HepG2 (cell line): ENCODE results near the gene RFXANK. TPM values are rescaled to one million over a fixed set of nuclear protein-coding genes. Genes with fewer than 3 reads are reported as not detected.
A peak's percentile ranks its signal among the peaks of the same experiment; 100 is the strongest.

Experiments used
- BORCS8-MEF2B ChIP-seq: sonication (generic); formaldehyde crosslinking; IDR thresholded peaks from 2 replicates; pipeline ENCODE4 v1.8.0; 2022; ENCODE audit warnings: mild to moderate bottlenecking, missing genetic modification reagents
- BRD4 ChIP-seq: sonication (generic); formaldehyde crosslinking; IDR thresholded peaks from 2 replicates; pipeline ENCODE4 v1.4.0; 2020; ENCODE audit warnings: missing genetic modification reagents
- TEAD3 ChIP-seq: optimal IDR thresholded peaks from 2 replicates; pipeline ENCODE3; 2016; ENCODE audit warnings: borderline replicate concordance
- ZBTB42 ChIP-seq: sonication (generic); formaldehyde crosslinking; IDR thresholded peaks from 2 replicates; pipeline ENCODE4 v1.5.0; 2020; ENCODE audit warnings: mild to moderate bottlenecking, missing genetic modification reagents
- ZC3H13 ChIP-seq: sonication (generic); formaldehyde crosslinking; IDR thresholded peaks from 2 replicates; pipeline ENCODE4 v1.8.1; 2023; ENCODE audit warnings: mild to moderate bottlenecking, missing genetic modification reagents, moderate library complexity
- ZC3H4 ChIP-seq: sonication (generic); formaldehyde crosslinking; IDR thresholded peaks from 2 replicates; pipeline ENCODE4 v1.4.0; 2020; ENCODE audit warnings: missing genetic modification reagents, borderline replicate concordance
- ZNF207 ChIP-seq: fragments of 450-650 bp; IDR thresholded peaks from 2 replicates; pipeline ENCODE4 v1.6.1; 2016; ENCODE audit warnings: antibody characterized with exemption, borderline replicate concordance
- ZNF230 ChIP-seq: sonication (generic); formaldehyde crosslinking; IDR thresholded peaks from 2 replicates; pipeline ENCODE4 v1.4.0; 2020; ENCODE audit warnings: mild to moderate bottlenecking, missing genetic modification reagents
- polyA plus RNA-seq, 8 experiments: library from polyadenylated mRNA; depleted of rRNA in 3 of 8; stranded (reverse) in 7 of 8; unstranded in 1 of 8; fragments of >200 nt; fragmentation: Illumina TruSeq in 4 of 8; extraction: Trizol in 4 of 8; gene quantifications; 2 replicates each; pipeline versions ENCODE4 v1.2.1 to v1.2.3, GENCODE V29; 2011 to 2016; ENCODE audit warnings: low read depth in 4 of 8, missing spikeins in 1 of 8, mixed read lengths in 1 of 8; ENCODE audit not compliant: insufficient read depth in 1 of 8
- total RNA-seq, 5 experiments: library from RNA; depleted of rRNA; stranded (reverse); fragments of >200 nt; fragmentation: Illumina TruSeq; extraction: Trizol; gene quantifications; 2 replicates each; pipeline ENCODE4 v1.2.3, GENCODE V29; 2016; ENCODE audit warnings: low read depth in 1 of 5
- TF ChIP-seq, protein P1 (sequence below): sonication (generic); formaldehyde crosslinking; IDR thresholded peaks from 2 replicates; pipeline ENCODE4 v1.9.0; 2021; ENCODE audit warnings: mild to moderate bottlenecking, missing genetic modification reagents
- TF ChIP-seq, protein P2 (sequence below): sonication (generic); formaldehyde crosslinking; IDR thresholded peaks from 2 replicates; pipeline ENCODE4 v1.4.0; 2020; ENCODE audit warnings: mild to moderate bottlenecking, missing genetic modification reagents, borderline replicate concordance
- TF ChIP-seq, protein P3 (sequence below): sonication (generic); formaldehyde crosslinking; IDR thresholded peaks from 2 replicates; pipeline ENCODE4 v1.4.0; 2020; ENCODE audit warnings: missing genetic modification reagents, borderline replicate concordance
- TF ChIP-seq, protein P4 (sequence below), 2 experiments: sonication (generic) in 1 of 2; formaldehyde crosslinking in 1 of 2; IDR thresholded peaks; 2 replicates each; pipeline versions ENCODE4 v1.6.1 to v1.9.0; 2014 to 2022; ENCODE audit warnings: antibody characterized with exemption in 1 of 2, borderline replicate concordance in 1 of 2, inconsistent platforms in 1 of 2, low read depth in 1 of 2, missing genetic modification reagents in 1 of 2

The RFXANK gene
- total and polyA plus RNA-seq, 2 of the 13 experiments (the other 11 are each of a cell fraction or from before 2014, with no cell fraction given): 49.9 to 80.7 TPM

DNA sequence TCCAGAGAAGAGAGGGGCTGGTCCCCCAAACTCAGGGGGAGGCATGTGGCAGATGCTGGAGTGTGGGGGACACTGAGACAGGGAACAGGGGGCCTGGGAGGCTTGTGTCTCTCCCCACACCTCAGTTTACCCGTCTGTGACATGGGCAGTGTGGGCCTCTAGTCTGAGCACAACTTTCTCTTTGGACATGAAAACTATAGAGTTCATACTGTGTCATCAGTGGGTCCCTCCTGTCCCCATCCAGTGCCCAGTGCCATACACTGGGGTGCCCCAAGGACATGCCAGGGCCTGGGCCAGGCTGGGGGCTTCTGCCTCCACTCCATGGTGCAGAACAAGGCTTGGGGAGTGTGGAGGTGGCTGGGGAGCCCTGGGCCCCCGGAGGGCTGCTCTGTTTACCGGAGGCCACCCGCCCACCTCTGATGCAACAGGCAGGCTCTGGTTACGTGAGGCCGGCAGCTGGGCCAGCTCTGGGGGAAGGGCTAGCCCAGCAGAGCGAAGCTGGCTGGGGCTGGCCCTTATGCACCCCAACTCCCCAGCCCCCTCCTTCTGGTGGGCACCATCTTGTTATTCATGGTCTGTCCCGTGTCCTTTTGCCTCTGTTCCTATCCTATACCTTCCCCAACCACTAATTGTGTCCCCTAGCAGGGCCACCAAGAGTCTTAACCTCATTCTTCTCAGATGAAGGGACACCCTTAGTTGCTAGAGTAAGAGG lies 20.1 kb upstream of the RFXANK start (continued):
- TF ChIP-seq, protein P1, sequence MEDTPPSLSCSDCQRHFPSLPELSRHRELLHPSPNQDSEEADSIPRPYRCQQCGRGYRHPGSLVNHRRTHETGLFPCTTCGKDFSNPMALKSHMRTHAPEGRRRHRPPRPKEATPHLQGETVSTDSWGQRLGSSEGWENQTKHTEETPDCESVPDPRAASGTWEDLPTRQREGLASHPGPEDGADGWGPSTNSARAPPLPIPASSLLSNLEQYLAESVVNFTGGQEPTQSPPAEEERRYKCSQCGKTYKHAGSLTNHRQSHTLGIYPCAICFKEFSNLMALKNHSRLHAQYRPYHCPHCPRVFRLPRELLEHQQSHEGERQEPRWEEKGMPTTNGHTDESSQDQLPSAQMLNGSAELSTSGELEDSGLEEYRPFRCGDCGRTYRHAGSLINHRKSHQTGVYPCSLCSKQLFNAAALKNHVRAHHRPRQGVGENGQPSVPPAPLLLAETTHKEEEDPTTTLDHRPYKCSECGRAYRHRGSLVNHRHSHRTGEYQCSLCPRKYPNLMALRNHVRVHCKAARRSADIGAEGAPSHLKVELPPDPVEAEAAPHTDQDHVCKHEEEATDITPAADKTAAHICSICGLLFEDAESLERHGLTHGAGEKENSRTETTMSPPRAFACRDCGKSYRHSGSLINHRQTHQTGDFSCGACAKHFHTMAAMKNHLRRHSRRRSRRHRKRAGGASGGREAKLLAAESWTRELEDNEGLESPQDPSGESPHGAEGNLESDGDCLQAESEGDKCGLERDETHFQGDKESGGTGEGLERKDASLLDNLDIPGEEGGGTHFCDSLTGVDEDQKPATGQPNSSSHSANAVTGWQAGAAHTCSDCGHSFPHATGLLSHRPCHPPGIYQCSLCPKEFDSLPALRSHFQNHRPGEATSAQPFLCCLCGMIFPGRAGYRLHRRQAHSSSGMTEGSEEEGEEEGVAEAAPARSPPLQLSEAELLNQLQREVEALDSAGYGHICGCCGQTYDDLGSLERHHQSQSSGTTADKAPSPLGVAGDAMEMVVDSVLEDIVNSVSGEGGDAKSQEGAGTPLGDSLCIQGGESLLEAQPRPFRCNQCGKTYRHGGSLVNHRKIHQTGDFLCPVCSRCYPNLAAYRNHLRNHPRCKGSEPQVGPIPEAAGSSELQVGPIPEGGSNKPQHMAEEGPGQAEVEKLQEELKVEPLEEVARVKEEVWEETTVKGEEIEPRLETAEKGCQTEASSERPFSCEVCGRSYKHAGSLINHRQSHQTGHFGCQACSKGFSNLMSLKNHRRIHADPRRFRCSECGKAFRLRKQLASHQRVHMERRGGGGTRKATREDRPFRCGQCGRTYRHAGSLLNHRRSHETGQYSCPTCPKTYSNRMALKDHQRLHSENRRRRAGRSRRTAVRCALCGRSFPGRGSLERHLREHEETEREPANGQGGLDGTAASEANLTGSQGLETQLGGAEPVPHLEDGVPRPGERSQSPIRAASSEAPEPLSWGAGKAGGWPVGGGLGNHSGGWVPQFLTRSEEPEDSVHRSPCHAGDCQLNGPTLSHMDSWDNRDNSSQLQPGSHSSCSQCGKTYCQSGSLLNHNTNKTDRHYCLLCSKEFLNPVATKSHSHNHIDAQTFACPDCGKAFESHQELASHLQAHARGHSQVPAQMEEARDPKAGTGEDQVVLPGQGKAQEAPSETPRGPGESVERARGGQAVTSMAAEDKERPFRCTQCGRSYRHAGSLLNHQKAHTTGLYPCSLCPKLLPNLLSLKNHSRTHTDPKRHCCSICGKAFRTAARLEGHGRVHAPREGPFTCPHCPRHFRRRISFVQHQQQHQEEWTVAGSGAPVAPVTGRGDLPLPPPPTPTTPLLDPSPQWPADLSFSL (CRISPR knock-in tag): 0 out of 2 replicates have a peak, but pooled peaks have one; percentile 6
- TF ChIP-seq ZC3H4 (CRISPR knock-in tag) (no peak), BRD4 (CRISPR knock-in tag) (peak; percentile 39; the same call in 1 of the 2 replicates), BORCS8-MEF2B (CRISPR knock-in tag) (peak; percentile 52; the same call in 1 of the 2 replicates), ZNF207 (no peak), ZNF230 (CRISPR knock-in tag) (no peak), ZC3H13 (CRISPR knock-in tag) (no peak), TEAD3 (CRISPR knock-in tag) (peak; percentile 51), ZBTB42 (CRISPR knock-in tag) (no peak)
- TF ChIP-seq, protein P2, sequence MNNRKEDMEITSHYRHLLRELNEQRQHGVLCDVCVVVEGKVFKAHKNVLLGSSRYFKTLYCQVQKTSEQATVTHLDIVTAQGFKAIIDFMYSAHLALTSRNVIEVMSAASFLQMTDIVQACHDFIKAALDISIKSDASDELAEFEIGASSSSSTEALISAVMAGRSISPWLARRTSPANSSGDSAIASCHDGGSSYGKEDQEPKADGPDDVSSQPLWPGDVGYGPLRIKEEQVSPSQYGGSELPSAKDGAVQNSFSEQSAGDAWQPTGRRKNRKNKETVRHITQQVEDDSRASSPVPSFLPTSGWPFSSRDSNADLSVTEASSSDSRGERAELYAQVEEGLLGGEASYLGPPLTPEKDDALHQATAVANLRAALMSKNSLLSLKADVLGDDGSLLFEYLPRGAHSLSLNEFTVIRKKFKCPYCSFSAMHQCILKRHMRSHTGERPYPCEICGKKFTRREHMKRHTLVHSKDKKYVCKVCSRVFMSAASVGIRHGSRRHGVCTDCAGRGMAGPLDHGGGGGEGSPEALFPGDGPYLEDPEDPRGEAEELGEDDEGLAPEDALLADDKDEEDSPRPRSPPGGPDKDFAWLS (CRISPR knock-in tag): peak; percentile 40; the same call in 1 of the 2 replicates
- TF ChIP-seq, protein P3, sequence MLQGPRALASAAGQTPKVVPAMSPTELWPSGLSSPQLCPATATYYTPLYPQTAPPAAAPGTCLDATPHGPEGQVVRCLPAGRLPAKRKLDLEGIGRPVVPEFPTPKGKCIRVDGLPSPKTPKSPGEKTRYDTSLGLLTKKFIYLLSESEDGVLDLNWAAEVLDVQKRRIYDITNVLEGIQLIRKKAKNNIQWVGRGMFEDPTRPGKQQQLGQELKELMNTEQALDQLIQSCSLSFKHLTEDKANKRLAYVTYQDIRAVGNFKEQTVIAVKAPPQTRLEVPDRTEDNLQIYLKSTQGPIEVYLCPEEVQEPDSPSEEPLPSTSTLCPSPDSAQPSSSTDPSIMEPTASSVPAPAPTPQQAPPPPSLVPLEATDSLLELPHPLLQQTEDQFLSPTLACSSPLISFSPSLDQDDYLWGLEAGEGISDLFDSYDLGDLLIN (CRISPR knock-in tag): no peak
- TF ChIP-seq, protein P4, sequence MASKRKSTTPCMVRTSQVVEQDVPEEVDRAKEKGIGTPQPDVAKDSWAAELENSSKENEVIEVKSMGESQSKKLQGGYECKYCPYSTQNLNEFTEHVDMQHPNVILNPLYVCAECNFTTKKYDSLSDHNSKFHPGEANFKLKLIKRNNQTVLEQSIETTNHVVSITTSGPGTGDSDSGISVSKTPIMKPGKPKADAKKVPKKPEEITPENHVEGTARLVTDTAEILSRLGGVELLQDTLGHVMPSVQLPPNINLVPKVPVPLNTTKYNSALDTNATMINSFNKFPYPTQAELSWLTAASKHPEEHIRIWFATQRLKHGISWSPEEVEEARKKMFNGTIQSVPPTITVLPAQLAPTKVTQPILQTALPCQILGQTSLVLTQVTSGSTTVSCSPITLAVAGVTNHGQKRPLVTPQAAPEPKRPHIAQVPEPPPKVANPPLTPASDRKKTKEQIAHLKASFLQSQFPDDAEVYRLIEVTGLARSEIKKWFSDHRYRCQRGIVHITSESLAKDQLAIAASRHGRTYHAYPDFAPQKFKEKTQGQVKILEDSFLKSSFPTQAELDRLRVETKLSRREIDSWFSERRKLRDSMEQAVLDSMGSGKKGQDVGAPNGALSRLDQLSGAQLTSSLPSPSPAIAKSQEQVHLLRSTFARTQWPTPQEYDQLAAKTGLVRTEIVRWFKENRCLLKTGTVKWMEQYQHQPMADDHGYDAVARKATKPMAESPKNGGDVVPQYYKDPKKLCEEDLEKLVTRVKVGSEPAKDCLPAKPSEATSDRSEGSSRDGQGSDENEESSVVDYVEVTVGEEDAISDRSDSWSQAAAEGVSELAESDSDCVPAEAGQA (IDR thresholded peaks at IDR 0.05; ENCODE audit: low read depth): no peak
- TF ChIP-seq, protein P4 (CRISPR knock-in tag; IDR thresholded peaks at IDR 0.05; ENCODE audit: borderline replicate concordance): no peak
